GM18909 (cell line): ENCODE results near the gene PPP6R1.

ENCODE experiments used
- ATAC-seq: cut with Tn5 transposase; IDR thresholded peaks from one replicate; pipeline ENCODE4 v1.9.1; 2021; ENCODE audit warnings: mild to moderate bottlenecking; ENCODE audit not compliant: unreplicated experiment, poor library complexity

Gene PPP6R1

GRCh38 chr19:55283548-55284377 is 24.9 kb upstream of the PPP6R1 start, which contains the start of gene BRSK1:
Gene BRSK1, plus strand, starts transcription at chr19:55283997. Its CDS starts 446 bp downstream, at chr19:55284443.
- no peak for ATAC-seq

GRCh38 chr19:55279770-55280643 is 21.2 kb upstream of the PPP6R1 start, which contains the start of gene HSPBP1:
Gene HSPBP1, minus strand, starts transcription at chr19:55280110. Its CDS starts 502 bp downstream, at chr19:55279608.
- peak; percentile 77 for ATAC-seq

GRCh38 chr19:55279340-55279739 is 20.5 kb upstream of the PPP6R1 start:
- no peak for ATAC-seq

- no peak for ATAC-seq
Measured at GRCh38 chr19:55278391-55279135, 19.7 kb upstream of the PPP6R1 start.

- ATAC-seq = no peak
Measured at GRCh38 chr19:55277494-55277893, 18.7 kb upstream of the PPP6R1 start.

- ATAC-seq = no peak
Measured at GRCh38 chr19:55276720-55277430, 18.1 kb upstream of the PPP6R1 start.

GRCh38 chr19:55275851-55276719 is 17.3 kb upstream of the PPP6R1 start:
- ATAC-seq = peak; percentile 48

GRCh38 chr19:55273978-55274707 is 15.3 kb upstream of the PPP6R1 start:
- no peak for ATAC-seq

- ATAC-seq = no peak
Measured at GRCh38 chr19:55272142-55272541, 13.3 kb upstream of the PPP6R1 start.

GRCh38 chr19:55270172-55270942 is 11.5 kb upstream of the PPP6R1 start:
- ATAC-seq = no peak

GRCh38 chr19:55269299-55269698 is 10.5 kb upstream of the PPP6R1 start:
- ATAC-seq = no peak

- no peak for ATAC-seq
Measured at GRCh38 chr19:55266840-55267239, 8.0 kb upstream of the PPP6R1 start.

- ATAC-seq = no peak
Measured at GRCh38 chr19:55266404-55266803, 7.6 kb upstream of the PPP6R1 start.

GRCh38 chr19:55265723-55266386 is 7.0 kb upstream of the PPP6R1 start:
- no peak for ATAC-seq

- no peak for ATAC-seq
Measured at GRCh38 chr19:55265173-55265572, 6.4 kb upstream of the PPP6R1 start.

GRCh38 chr19:55264531-55264930 is 5.7 kb upstream of the PPP6R1 start:
- ATAC-seq = no peak

- no peak for ATAC-seq
Measured at GRCh38 chr19:55262359-55262758, 3.5 kb upstream of the PPP6R1 start.
